Right hindlimb (tissue), 1 donor: ENCODE measurements around the gene ARHGAP6.

Source experiments
- DNase-seq: peaks from one replicate; pipeline ENCODE4 v3.0.0-alpha.2; 2018

ARHGAP6 gene

DNA sequence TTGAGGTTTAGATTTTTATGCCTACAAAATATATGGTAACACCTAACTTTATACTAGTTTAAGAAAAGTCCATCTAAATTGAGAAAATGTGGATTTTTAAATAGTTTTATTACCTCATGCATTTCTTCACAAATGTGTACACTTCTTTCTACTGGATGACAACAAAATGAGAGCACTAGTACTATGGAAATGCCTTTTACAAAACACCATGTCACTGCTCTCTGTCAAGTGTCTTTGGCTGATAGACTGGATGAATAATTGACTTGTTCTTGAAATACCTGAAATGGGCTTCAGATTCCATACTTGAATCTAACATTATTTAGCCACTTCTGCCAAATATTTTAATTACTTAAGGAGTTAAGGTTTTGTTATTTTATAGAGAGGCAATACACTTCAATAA, 323.0 kb downstream of the ARHGAP6 start:
- no peak for DNase-seq

- DNase-seq, result peak; percentile 30
Observed at GRCh38 chrX:11341274-11342201, 324.2 kb downstream of the ARHGAP6 start.

DNA sequence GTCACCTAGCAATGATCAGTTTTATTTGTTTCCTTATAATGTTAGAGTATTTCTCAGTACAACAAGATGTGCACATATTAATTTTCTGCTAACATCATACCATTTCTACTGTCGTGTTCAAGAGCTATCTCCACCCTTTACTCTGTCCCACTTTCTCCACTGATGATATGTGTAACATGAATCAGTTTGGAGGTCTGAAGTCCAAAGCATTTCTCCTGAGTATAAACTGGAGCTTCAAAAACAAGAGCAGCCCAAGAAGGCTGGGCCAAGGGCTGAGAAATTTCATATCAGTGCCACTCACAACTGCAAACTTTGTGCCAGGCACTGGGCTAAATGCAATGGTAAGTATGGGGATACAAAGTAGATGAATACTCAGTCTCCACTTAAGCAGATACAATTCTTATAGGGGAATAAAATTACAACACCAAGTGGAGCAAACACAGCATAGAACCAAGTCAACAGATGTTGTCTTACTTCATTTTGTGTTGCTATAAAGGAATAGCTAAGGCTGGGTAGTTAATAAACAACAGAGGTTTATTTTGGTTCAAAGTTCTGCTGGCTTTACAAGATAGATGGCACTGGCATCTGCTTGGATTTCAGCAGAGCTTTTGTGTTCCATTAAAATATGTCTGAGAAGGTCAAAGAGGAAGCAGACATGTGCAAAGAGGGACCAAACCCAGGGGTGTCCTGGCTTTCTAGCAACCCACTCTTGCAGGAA, 328.3 kb downstream of the ARHGAP6 start:
- no peak for DNase-seq

DNA sequence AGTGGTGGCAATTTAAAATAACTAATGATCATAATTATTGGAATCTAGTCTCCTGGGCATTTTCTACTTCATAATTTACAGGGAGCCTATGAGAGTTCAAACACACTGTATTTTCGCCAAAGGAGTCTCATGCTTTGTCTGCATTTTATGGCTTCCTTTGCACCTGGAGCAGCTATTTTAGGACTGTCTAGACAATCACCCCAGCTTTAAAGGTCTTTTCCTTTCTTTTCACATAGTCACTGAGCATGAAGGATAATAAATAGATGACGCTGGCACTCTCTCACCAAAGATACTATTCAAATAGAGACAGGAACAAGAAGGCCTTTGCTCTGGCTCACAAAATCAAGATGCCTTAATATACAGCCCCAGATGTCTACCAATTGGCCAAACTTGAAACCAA, 329.5 kb downstream of the ARHGAP6 start:
- DNase-seq, result no peak

DNA sequence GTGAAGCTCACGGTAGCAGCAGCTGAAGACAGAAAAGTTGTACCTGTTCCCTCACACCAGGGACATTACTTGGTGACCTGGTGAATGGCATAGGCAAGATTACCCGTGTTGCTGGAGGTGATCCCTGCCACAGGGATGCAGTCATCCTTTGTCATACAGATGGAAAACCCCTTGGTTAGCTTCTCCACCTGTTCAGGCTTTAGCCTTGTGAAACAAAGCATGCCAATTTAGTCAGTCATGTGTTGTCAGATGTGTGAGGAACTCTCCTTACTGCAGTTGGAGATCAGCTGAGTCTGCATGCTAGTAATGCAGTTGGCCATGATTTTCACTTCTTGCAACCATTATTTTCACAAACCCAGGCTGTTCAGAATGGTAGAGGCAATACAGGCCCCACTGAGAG, 331.6 kb downstream of the ARHGAP6 start:
- DNase-seq, result no peak

GRCh38 chrX:11331788-11332187, 333.9 kb downstream of the ARHGAP6 start:
- no peak for DNase-seq

DNA sequence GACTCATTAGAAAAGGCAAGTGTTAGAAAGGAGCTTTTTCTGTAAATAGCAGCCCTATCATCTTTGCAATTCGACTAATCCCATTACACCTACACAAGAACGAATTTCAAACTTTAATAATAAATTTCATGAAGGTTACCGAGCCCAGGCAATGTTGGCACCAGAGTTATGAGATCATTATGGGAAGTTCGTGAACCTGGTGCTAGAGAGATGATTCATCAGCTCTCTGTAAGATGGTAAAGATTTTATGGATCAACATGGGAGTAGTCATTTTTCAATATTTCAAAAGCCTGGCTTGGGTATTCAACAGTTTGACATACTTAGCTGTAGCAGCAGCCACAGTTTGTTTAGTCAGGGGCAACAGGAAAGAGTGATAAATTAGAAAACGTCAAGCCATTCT, 336.7 kb downstream of the ARHGAP6 start:
- no peak for DNase-seq

- DNase-seq, result no peak
Observed at GRCh38 chrX:11328134-11328533, 337.6 kb downstream of the ARHGAP6 start.

DNA sequence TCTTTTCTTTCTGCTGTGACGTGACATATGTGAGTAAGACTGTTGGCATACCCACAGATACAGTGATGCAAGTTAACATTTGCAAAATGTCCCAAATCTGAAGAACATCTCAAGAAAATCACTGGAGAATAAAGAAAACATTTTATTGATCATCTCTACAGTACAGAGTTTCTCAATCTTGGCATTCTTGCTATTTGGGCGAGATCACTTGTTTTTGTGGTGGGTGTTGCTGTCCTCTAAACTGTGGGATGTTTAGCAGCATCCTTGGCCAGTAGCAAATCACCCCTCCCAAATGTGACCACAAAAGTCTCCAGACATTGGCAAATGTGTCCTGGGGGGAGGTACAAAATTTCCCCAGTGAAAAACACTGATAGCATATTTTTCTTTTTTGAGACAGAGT, 343.7 kb downstream of the ARHGAP6 start:
- DNase-seq, result no peak

- DNase-seq, result no peak
Observed at GRCh38 chrX:11319806-11320520, 345.8 kb downstream of the ARHGAP6 start.

GRCh38 chrX:11311706-11312105, 354.0 kb downstream of the ARHGAP6 start:
- no peak for DNase-seq

- DNase-seq, result peak; percentile 21
Observed at GRCh38 chrX:11309220-11309619, 356.5 kb downstream of the ARHGAP6 start.

- DNase-seq, result no peak
Observed at GRCh38 chrX:11305641-11306040, 360.1 kb downstream of the ARHGAP6 start.

DNA sequence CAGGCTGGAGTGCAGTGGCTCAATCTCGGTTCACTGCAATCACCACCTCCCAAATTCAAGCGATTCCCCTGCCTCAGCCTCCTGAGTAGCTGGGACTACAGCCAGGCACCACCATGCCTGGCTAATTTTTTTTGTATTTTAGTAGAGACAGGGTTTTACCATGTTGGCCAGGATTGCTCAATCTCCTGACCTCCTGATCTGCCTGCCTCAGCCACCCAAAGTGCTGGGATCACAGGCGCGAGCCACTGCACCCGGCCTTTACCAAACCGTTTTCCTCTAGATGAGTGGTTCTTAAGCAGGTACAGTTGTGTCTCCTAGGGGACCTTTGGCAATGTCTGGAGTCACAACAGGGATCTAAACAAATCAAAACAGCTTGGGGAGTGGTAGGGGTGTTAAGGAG, 360.9 kb downstream of the ARHGAP6 start:
- no peak for DNase-seq

GRCh38 chrX:11298600-11298999, 367.1 kb downstream of the ARHGAP6 start:
- no peak for DNase-seq

GRCh38 chrX:11296051-11296450, 369.7 kb downstream of the ARHGAP6 start:
- DNase-seq, result no peak

DNA sequence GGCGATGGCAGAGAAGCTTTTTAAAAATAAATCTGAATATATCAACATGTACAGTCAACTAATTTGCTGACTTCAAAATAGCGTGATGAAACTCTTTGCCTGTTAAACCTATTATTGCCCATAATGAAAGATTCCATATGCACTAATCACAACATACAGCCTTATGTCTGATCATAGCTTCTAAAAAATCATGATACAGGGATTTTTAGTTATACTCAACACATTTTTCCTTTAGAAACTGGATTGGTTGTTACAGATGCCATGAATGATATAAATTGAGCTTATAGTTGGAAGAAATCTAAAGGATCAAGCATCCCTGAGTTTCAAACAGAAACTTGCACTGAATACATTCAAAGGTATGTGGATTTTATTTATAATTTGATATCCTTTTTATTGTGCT, 372.6 kb downstream of the ARHGAP6 start, which contains the start of gene AMELX:
TSS of gene AMELX (plus strand) at position 301 of the 400 bp plus-strand sequence. CDS start 1,376 bp downstream, outside the sequence.
- no peak for DNase-seq

- no peak for DNase-seq
Observed at GRCh38 chrX:11290416-11291102, 375.2 kb downstream of the ARHGAP6 start.

DNA sequence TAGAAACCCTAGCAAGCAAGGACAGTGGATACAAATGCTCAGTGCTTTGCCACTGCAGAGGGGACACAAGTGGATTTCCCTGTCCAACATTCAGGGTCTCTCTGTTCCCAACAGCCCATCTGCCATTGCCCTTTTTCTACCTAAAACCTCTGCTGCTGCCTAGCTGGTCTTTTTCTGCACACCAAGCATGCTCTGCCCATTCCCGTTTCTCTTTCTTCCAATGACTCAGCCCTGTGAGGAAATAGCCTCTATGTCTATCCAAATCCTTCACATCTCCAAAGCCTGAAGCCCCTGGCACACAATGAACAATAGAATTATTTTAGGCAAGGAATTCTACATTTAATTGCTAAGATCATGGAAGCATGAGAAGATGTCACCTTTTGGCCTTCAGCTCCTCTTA, 378.2 kb downstream of the ARHGAP6 start:
- DNase-seq, result no peak

GRCh38 chrX:11285651-11286050, 380.1 kb downstream of the ARHGAP6 start:
- no peak for DNase-seq

- no peak for DNase-seq
Observed at GRCh38 chrX:11282043-11282442, 383.7 kb downstream of the ARHGAP6 start.

GRCh38 chrX:11273544-11273943, 392.2 kb downstream of the ARHGAP6 start:
- DNase-seq, result no peak

GRCh38 chrX:11272863-11273262, 392.9 kb downstream of the ARHGAP6 start:
- no peak for DNase-seq
